ENCODE results near the gene QKI. TPM values are rescaled to one million over a fixed set of nuclear protein-coding genes. Genes with fewer than 3 reads are reported as not detected.

QKI gene
- total RNA-seq, 2 experiments from 2014 or later, result 48.6 to 62.7 TPM

DNA sequence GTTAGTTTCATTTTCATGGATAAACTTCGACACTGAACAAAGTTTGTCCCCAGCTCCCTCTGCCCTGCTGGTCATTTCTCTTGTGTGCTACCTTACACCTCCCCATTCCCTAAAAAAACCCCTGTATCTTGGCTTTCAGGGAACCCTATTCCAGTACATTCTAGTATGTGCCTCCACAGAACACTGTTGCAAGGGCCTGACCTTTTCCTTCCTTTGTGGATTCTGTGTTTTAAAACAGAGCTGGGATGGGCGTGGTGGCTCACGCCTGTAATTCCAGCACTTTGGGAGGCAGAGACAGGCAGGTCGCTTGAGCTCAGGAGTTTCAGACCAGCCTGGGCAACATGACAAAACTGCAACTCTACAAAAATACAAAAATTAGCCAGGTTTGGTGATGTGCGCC lies 20.6 kb upstream of the QKI start:
- no peaks in the 10 kb centered on the region for H3K36me3 Mint-ChIP-seq (ENCODE audit: low read depth)
- intact Hi-C loops (cut with DNase I, micrococcal nuclease), result no loop called here
- POLR2A ChIA-PET, result no interaction called here
- H3K4me1 Mint-ChIP-seq, result peaks cover 5% of the 10 kb centered on the region
- H3K9me3 Mint-ChIP-seq (ENCODE audit: low read depth), result no peaks in the 10 kb centered on the region
- CTCF ChIA-PET, result no interaction called here
- no peak for ATAC-seq
- DNase-seq, result no peak
- no peak overlapping the region for H3K27ac Mint-ChIP-seq
- H3K4me3 Mint-ChIP-seq, result no peak overlapping the region
- peaks cover 18% of the 10 kb centered on the region for H3K27me3 Mint-ChIP-seq

DNA sequence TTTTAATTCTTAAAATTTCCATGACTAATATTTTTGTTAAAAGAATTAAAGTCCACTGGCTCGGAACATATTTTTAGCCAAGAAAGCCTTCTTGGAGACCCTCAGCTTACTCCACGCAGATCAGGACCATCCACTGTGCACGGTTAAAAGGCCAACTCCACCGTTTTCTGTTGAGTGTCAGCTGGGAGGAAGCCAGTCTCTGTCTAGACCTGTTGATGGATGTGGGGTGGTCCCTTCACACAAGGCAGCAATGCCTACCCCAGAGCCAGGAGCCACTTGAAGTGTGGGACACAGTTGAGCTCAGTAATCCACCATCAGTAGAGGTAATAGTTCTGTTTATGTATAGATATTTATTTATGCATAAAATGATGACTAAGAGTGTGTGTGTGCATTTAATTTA lies 19.9 kb upstream of the QKI start:
- no peak for DNase-seq
- H3K4me3 Mint-ChIP-seq, result no peak overlapping the region
- ChIA-PET CTCF (no interaction called here), POLR2A (no interaction called here)
- intact Hi-C loops (cut with DNase I, micrococcal nuclease), result no loop called here
- ATAC-seq, result no peak
- peaks cover 18% of the 10 kb centered on the region for H3K27me3 Mint-ChIP-seq
- H3K27ac Mint-ChIP-seq, result no peak overlapping the region
- H3K4me1 Mint-ChIP-seq, result peaks cover 5% of the 10 kb centered on the region
- no peaks in the 10 kb centered on the region for H3K36me3 Mint-ChIP-seq (ENCODE audit: low read depth)
- H3K9me3 Mint-ChIP-seq (ENCODE audit: low read depth), result no peaks in the 10 kb centered on the region

GRCh38 chr6:163395122-163395830 lies 19.2 kb upstream of the QKI start:
- DNase-seq (no peak), ATAC-seq (no peak)
- ChIA-PET CTCF (no interaction called here), POLR2A (no interaction called here)
- Mint-ChIP-seq H3K27me3 (peaks cover 18% of the 10 kb centered on the region), H3K9me3 (ENCODE audit: low read depth) (no peaks in the 10 kb centered on the region), H3K36me3 (ENCODE audit: low read depth) (no peaks in the 10 kb centered on the region), H3K4me3 (no peak overlapping the region), H3K4me1 (peaks cover 5% of the 10 kb centered on the region), H3K27ac (no peak overlapping the region)
- intact Hi-C loops (cut with DNase I, micrococcal nuclease), result no loop called here

- intact Hi-C loops (cut with DNase I, micrococcal nuclease), result no loop called here
- no peak for DNase-seq
- peaks cover 5% of the 10 kb centered on the region for H3K4me1 Mint-ChIP-seq
Observed at GRCh38 chr6:163395831-163396185, 18.7 kb upstream of the QKI start.

DNA sequence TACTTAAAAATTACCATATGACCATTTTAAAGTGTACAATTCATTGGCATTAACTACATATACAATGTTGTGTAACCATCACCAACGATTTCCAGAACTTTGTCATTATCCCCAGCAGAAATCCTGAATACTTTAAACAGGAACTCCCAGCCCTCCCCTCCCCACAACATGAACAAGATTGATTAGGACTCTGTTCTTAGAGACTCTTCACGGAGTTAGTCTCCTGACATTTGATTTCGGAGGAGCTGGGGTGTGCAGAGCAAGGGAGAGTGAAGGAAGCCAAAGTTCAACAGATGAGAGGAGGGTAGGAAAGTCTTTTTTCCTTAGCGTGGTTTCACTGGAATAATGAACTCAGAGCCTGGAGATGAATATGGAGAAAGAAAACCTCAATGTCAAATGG lies 17.2 kb upstream of the QKI start:
- Mint-ChIP-seq H3K9me3 (ENCODE audit: low read depth) (no peaks in the 10 kb centered on the region), H3K27me3 (peaks cover 14% of the 10 kb centered on the region), H3K4me3 (no peak overlapping the region), H3K36me3 (ENCODE audit: low read depth) (no peaks in the 10 kb centered on the region), H3K27ac (no peak overlapping the region), H3K4me1 (peaks cover 5% of the 10 kb centered on the region)
- intact Hi-C loops (cut with DNase I, micrococcal nuclease), result no loop called here
- ChIA-PET POLR2A (no interaction called here), CTCF (no interaction called here)
- ATAC-seq (no peak), DNase-seq (no peak)

More at GRCh38 chr6:163395831-163396185, 18.7 kb upstream of the QKI start:
- no peaks in the 10 kb centered on the region for H3K9me3 Mint-ChIP-seq (ENCODE audit: low read depth)
- no peaks in the 10 kb centered on the region for H3K36me3 Mint-ChIP-seq (ENCODE audit: low read depth)
- ChIA-PET CTCF (no interaction called here), POLR2A (no interaction called here)
- no peak overlapping the region for H3K27ac Mint-ChIP-seq
- no peak overlapping the region for H3K4me3 Mint-ChIP-seq
- no peak for ATAC-seq
- peaks cover 14% of the 10 kb centered on the region for H3K27me3 Mint-ChIP-seq

- Mint-ChIP-seq H3K4me3 (no peak overlapping the region), H3K27ac (no peak overlapping the region), H3K9me3 (ENCODE audit: low read depth) (no peaks in the 10 kb centered on the region), H3K4me1 (peaks cover 5% of the 10 kb centered on the region), H3K36me3 (ENCODE audit: low read depth) (no peaks in the 10 kb centered on the region), H3K27me3 (peaks cover 14% of the 10 kb centered on the region)
- ATAC-seq (no peak), DNase-seq (no peak)
- POLR2A ChIA-PET, result no interaction called here
- CTCF ChIA-PET, result no interaction called here
- intact Hi-C loops (cut with DNase I, micrococcal nuclease), result no loop called here
Observed at GRCh38 chr6:163398115-163398514, 16.4 kb upstream of the QKI start.

GRCh38 chr6:163398815-163399214 lies 15.7 kb upstream of the QKI start:
- CTCF ChIA-PET, result no interaction called here

DNA sequence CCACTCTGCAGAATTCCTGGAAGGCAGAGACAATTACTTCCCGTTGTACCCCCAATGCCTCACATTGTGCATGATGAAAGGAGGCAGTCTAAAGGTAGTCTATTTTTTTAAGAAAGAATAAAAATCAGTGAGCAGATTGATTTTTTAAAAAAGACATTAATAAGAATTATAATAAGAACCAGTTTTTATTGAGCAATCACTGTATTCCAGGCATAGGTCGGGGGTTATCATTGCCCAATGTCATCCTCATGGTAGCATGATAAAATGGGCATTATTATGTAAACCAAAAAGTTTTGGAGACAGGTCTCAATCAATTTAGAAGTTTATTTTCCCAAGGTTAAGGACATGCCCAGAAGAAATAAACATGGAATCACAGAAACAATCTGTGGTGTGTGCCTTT lies 14.0 kb upstream of the QKI start:
- peaks cover 11% of the 10 kb centered on the region for H3K27me3 Mint-ChIP-seq
- CTCF ChIA-PET, result interaction anchor here (0.7 kb wide), 2 partner anchors 30 to 709 kb away, joined by 3 read pairs; no protein-coding TSS in a partner anchor
- H3K9me3 Mint-ChIP-seq (ENCODE audit: low read depth), result no peaks in the 10 kb centered on the region
- H3K4me1 Mint-ChIP-seq, result peaks cover 6% of the 10 kb centered on the region
- intact Hi-C loops (cut with DNase I, micrococcal nuclease), result no loop called here
- ATAC-seq (no peak), DNase-seq (no peak)
- no peak overlapping the region for H3K27ac Mint-ChIP-seq
- no peak overlapping the region for H3K4me3 Mint-ChIP-seq
- no peaks in the 10 kb centered on the region for H3K36me3 Mint-ChIP-seq (ENCODE audit: low read depth)
- POLR2A ChIA-PET, result no interaction called here

More at GRCh38 chr6:163398815-163399214, 15.7 kb upstream of the QKI start:
- POLR2A ChIA-PET, result no interaction called here
- intact Hi-C loops (cut with DNase I, micrococcal nuclease), result no loop called here
- Mint-ChIP-seq H3K27ac (no peak overlapping the region), H3K36me3 (ENCODE audit: low read depth) (no peaks in the 10 kb centered on the region), H3K4me3 (no peak overlapping the region), H3K27me3 (peaks cover 14% of the 10 kb centered on the region), H3K4me1 (peaks cover 5% of the 10 kb centered on the region), H3K9me3 (ENCODE audit: low read depth) (no peaks in the 10 kb centered on the region)
- DNase-seq, result no peak
- no peak for ATAC-seq

DNA sequence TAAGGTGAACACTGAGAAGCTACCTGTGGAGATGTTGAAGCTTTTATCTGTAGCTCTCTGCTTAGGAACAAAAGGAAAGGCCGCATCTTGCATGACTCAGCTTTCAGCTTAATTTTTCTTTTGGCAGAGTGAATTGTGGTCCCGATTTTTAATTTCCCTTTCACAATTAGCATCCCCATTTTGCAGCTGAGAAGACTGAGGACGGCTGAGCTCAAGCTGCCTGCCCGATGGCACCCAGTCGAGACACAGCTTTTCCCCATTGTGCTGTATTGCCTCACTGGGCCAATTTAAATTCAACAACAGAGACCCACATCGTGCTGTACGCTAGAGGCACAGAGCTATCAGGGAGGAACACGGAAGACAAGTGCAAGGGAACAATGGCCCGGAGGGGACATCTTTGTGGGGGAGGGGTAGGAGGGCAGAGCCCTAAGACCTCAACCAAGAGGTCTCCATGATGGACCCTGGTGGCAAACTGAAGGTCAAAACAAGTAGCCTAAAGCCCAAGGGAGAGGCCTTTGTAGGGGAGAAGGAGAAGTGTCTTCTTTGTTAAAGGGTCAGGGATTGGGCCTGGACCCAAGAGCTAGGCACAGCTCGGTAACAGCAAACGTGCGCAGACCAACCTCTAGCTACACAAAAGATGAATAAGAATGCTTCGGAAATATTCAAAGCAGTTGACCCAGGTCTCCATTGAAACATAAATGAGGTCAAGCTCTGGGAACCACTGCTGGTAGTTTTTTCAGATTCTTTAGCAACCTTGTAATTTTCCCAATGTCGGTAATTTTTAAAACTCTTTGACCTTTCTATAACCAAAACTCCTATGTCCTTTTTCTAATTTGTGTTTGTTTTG lies 13.3 kb upstream of the QKI start:
- DNase-seq, result no peak
- CTCF ChIA-PET, result interaction anchor here (0.7 to 1.3 kb wide), 4 partner anchors 10 to 708 kb away, joined by 3 read pairs; no protein-coding TSS in a partner anchor
- H3K27me3 Mint-ChIP-seq, result peaks cover 11% of the 10 kb centered on the region
- POLR2A ChIA-PET, result no interaction called here
- peaks cover 13% of the 10 kb centered on the region for H3K4me1 Mint-ChIP-seq
- H3K4me3 Mint-ChIP-seq, result no peak overlapping the region
- no peaks in the 10 kb centered on the region for H3K9me3 Mint-ChIP-seq (ENCODE audit: low read depth)
- no peak for ATAC-seq
- no peak overlapping the region for H3K27ac Mint-ChIP-seq
- intact Hi-C loops (cut with DNase I, micrococcal nuclease), result no loop called here
- H3K36me3 Mint-ChIP-seq (ENCODE audit: low read depth), result no peaks in the 10 kb centered on the region

- Mint-ChIP-seq H3K36me3 (ENCODE audit: low read depth) (no peaks in the 10 kb centered on the region), H3K4me1 (peaks cover 12% of the 10 kb centered on the region)
- ATAC-seq, result no peak
Observed at GRCh38 chr6:163402616-163403015, 11.9 kb upstream of the QKI start.

GRCh38 chr6:163404825-163405265 lies 9.7 kb upstream of the QKI start:
- intact Hi-C loops (cut with DNase I, micrococcal nuclease), result no loop called here
- no peak overlapping the region for H3K4me3 Mint-ChIP-seq
- H3K9me3 Mint-ChIP-seq (ENCODE audit: low read depth), result no peaks in the 10 kb centered on the region
- DNase-seq, result no peak
- H3K4me1 Mint-ChIP-seq, result peaks cover 12% of the 10 kb centered on the region
- ChIA-PET CTCF (interaction anchor here (0.6 to 0.7 kb wide), 2 partner anchors 88 to 682 kb away, joined by 3 to 4 read pairs; no protein-coding TSS in a partner anchor), POLR2A (interaction anchor here (0.8 kb wide), 1 partner anchor 12 kb away, joined by 3 read pairs; no protein-coding TSS in a partner anchor)
- no peak for ATAC-seq
- no peaks in the 10 kb centered on the region for H3K27me3 Mint-ChIP-seq
- H3K36me3 Mint-ChIP-seq (ENCODE audit: low read depth), result no peaks in the 10 kb centered on the region
- H3K27ac Mint-ChIP-seq, result no peak overlapping the region

More at GRCh38 chr6:163402616-163403015, 11.9 kb upstream of the QKI start:
- no peak for DNase-seq
- H3K27me3 Mint-ChIP-seq, result no peaks in the 10 kb centered on the region
- CTCF ChIA-PET, result no interaction called here
- POLR2A ChIA-PET, result no interaction called here
- H3K27ac Mint-ChIP-seq, result no peak overlapping the region
- no peak overlapping the region for H3K4me3 Mint-ChIP-seq
- H3K9me3 Mint-ChIP-seq (ENCODE audit: low read depth), result no peaks in the 10 kb centered on the region
- intact Hi-C loops (cut with DNase I, micrococcal nuclease), result no loop called here

Data from activated CD4-positive, alpha-beta T cell treated with anti-CD3 and anti-CD28 coated beads for 36 hours (primary cell).